HT-29 (cell line): ENCODE results near the gene CPPED1. TPM values are rescaled to one million over a fixed set of nuclear protein-coding genes. Genes with fewer than 3 reads are reported as not detected.
"Not testable (repeated sequence)": the region's sequence is repeated elsewhere in the genome, so short reads cannot be mapped to it uniquely, and the experiment has no call there.

Experiments
- DNase-seq: peaks from one replicate; pipeline ENCODE4 v3.0.0-alpha.2; 2015; ENCODE audit warnings: low spot score
- total RNA-seq: library from RNA; depleted of rRNA; stranded (reverse); fragments of >200 nt; shearing (Covaris generic); gene quantifications from 2 replicates; pipeline ENCODE4 v1.2.3, GENCODE V29; 2014; rRNA removed

The CPPED1 gene
- total RNA-seq, result not detected in 2 replicates

GRCh38 chr16:12803203-12804093 lies at the start of gene CPPED1:
CPPED1 (minus strand) TSS chr16:12803887; CDS start chr16:12803776, 111 bp downstream.
- peak; percentile 11 for DNase-seq

GRCh38 chr16:12850186-12850585 lies 46.5 kb upstream of the CPPED1 start:
- DNase-seq, result no peak

GRCh38 chr16:12846592-12846991 lies 42.9 kb upstream of the CPPED1 start:
- no peak for DNase-seq

- DNase-seq, result no peak
Observed at GRCh38 chr16:12845282-12845681, 41.6 kb upstream of the CPPED1 start.

GRCh38 chr16:12837756-12838155 lies 34.1 kb upstream of the CPPED1 start:
- DNase-seq, result no peak

GRCh38 chr16:12837291-12837690 lies 33.6 kb upstream of the CPPED1 start:
- DNase-seq, result no peak

GRCh38 chr16:12833926-12834325 lies 30.2 kb upstream of the CPPED1 start:
- DNase-seq, result no peak

GRCh38 chr16:12829096-12829888 lies 25.6 kb upstream of the CPPED1 start:
- no peak for DNase-seq

GRCh38 chr16:12828206-12828605 lies 24.5 kb upstream of the CPPED1 start:
- DNase-seq, result no peak

GRCh38 chr16:12826559-12826958 lies 22.9 kb upstream of the CPPED1 start:
- DNase-seq, result no peak

GRCh38 chr16:12819126-12820117 lies 15.7 kb upstream of the CPPED1 start:
- DNase-seq, result peak; percentile 60

GRCh38 chr16:12818326-12818725 lies 14.6 kb upstream of the CPPED1 start:
- DNase-seq, result no peak

GRCh38 chr16:12816791-12817214 lies 13.1 kb upstream of the CPPED1 start:
- not testable (repeated sequence) for DNase-seq

- DNase-seq, result no peak
Observed at GRCh38 chr16:12815361-12815760, 11.7 kb upstream of the CPPED1 start.

- DNase-seq, result not testable (repeated sequence)
Observed at GRCh38 chr16:12813734-12814133, 10.0 kb upstream of the CPPED1 start.

- DNase-seq, result not testable (repeated sequence)
Observed at GRCh38 chr16:12813321-12813720, 9.6 kb upstream of the CPPED1 start.

GRCh38 chr16:12811441-12812383 lies 8.0 kb upstream of the CPPED1 start:
- no peak for DNase-seq

- no peak for DNase-seq
Observed at GRCh38 chr16:12805066-12805465, 1.4 kb upstream of the CPPED1 start.

GRCh38 chr16:12804395-12804794 lies 708 bp upstream of the CPPED1 start:
- DNase-seq, result no peak

GRCh38 chr16:12802661-12803060 lies 1.0 kb downstream of the CPPED1 start:
- DNase-seq, result no peak
